ENCODE measurements around the gene HMCN1.

GRCh38 chr1:186144505-186144904 lies 410.3 kb downstream of the HMCN1 start:
- no peak for TF ChIP-seq YY1 (IDR thresholded peaks at IDR 0.05; ENCODE audit: insufficient read depth, insufficient read length)
- TF ChIP-seq ZNF274 (IDR thresholded peaks at IDR 0.05; ENCODE audit: low read depth, low read length), result no peak

All from NT2/D1 (cell line).